D341Med (cell line): ENCODE results near the gene PTGDS.

Experiments
- DNase-seq: peaks from one replicate; pipeline ENCODE4 v3.0.0; 2012; ENCODE audit warnings: low spot score

Gene PTGDS

DNA sequence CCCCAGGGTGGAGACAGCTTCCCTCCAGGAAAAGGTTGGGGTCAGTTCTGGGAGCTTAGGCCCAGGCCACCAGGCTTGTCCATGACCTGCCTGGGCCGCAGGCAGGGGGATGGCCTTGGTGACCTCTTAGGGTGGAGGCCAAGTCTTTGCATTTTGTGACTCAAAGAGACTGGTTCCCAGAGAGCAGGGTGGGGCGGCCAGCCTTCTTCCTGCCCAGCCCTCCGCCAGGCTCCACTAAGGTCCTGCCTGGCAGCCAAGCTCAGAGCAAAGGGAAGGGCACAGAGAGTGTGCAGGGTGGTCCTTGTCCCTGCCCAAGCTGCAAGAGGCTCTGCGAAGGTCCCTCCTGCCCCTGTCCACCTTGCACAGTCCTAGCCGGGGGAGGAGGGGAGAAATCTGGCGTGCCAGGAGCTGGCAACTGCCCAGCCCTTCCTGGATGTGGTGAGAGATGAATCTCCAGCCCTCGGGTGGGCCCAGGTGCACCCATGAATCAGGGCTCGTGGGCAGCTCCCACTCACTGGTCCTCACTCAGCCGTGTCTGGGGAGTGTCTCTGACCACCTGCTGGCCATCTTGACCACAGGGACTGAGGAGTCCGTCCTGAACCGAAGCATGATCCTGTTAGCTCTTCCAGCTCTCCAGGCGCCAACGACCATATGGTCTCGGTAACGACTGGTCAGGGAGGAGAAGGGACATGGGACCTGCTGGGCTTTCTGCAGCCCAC is 2.3 kb upstream of the PTGDS start:
- DNase-seq, result no peak

DNA sequence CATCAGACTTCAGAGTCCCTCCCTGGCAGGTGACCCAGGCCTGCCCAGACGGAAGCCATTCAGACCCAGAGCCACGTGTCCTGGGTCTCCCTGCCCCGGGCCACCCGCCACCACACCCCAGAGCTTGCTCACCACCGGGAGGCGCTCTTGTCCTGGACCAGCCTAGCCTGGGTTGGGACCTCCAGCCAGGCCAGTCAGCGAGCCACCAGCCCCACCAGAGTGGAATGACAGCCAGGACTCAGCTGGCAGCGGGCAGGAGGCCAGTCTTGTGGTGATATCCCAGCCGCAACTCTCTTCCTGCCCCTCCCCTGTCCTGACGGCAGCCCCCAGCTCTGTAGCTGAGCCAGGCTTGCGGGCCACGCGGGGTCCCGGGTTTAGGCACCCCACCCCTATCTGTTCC is 1.7 kb upstream of the PTGDS start:
- DNase-seq, result no peak

- no peak for DNase-seq
These were observed 357 bp downstream of the PTGDS start for GRCh38 chr9:136977649-136978072.

- peak; percentile 87 for DNase-seq
These were observed 965 bp downstream of the PTGDS start for GRCh38 chr9:136978073-136978864.

GRCh38 chr9:136978865-136979544 is 1.7 kb downstream of the PTGDS start:
- DNase-seq, result no peak

DNA sequence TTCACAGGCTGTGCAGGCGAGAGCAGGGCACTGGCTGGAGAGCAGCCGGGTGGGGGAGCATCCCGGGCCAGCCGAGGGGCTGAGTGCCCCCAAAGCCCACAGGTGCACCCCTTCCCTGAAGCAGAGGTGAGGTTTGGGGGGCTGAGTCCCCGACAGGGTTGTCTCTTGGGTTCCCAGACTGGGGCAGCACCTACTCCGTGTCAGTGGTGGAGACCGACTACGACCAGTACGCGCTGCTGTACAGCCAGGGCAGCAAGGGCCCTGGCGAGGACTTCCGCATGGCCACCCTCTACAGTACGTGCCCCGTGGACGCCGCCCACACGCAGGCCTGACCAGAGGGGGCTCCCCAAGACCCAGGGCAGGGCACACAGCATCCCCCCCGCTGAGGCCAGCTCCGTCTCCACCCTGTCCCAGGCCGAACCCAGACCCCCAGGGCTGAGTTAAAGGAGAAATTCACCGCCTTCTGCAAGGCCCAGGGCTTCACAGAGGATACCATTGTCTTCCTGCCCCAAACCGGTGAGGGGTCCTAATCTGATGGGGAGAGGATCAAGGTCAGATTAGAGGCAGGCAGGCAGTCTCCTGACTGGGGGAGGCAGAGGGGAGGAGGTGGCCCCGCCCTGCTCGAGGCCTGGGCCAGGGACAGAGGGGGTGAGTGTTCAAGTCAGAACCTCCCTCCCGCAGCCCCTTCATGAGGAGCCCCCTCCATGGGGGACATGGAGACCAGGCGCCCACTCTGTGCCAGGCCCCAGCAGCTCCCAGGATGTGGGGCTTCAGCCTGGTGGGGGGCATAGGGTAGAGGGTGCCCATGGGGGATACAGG is 2.7 kb downstream of the PTGDS start:
- no peak for DNase-seq

DNA sequence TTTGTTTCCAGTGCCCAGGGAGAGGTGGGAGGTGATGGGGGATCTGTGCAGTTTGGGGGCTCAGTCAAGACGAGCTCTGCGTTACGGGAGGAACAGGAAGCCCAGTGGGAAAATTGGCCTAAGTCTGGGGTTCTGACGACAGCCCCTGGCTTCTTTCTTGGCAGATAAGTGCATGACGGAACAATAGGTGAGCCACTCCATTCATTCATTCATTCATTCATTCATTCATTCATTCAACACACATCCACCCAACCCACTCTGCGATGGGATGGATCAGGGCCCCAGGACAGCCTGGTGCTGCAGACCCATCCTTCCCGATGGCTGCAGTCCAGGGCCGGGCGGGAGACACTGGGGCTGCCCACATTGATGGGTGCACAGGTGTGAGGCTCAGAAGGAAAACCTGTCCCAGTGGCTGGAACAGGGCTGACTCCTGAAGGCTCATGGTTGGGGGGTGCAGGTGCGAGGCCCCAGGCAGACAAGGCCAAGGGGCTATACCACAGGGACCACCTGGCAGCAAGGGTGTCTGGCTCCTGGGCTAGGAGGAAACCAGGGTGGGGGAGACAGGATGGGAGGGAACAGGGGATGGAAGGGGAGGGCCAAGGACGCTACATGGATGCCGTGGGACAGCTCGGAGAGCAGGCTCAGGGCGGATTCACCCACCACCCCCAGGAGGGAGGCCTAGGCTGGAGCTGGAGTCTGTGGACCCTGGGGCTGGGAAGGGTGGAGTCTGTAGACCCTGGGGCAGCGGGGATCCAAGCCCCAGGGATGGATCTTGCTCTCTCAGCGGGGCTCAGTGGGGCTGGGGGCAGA is 3.6 kb downstream of the PTGDS start:
- DNase-seq, result no peak

DNA sequence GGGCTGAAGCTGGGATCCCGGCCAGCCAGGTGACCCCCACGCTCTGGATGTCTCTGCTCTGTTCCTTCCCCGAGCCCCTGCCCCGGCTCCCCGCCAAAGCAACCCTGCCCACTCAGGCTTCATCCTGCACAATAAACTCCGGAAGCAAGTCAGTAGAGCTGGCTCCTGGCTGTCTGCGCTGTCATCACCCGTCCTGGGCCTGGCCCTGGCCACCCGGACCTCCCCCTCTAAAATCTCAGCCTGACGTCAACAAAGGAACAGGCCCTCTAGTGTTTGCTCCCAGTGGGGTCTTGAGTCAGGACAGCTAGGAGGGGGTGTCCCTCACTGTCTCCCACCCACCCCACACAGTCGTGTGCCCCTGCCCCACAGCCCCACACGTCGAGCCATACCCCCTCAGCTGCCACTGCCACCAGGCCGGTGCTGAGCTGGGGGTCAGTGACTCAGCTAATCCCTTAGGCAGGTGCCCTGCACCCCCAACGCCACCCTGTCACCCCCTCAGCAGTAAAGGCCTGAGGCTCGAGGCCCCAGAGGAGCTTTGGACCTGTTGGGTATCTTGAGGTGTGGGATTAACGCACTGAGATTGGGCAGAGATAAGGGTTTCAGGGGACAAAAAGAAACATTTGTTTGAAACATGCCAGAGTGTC is 4.4 kb downstream of the PTGDS start:
- DNase-seq, result no peak

GRCh38 chr9:136982232-136983051 is 5.1 kb downstream of the PTGDS start, which contains the start of gene LCNL1:
Gene LCNL1, plus strand, starts transcription at chr9:136982993. Its CDS starts 594 bp downstream, at chr9:136983587.
- no peak for DNase-seq

DNA sequence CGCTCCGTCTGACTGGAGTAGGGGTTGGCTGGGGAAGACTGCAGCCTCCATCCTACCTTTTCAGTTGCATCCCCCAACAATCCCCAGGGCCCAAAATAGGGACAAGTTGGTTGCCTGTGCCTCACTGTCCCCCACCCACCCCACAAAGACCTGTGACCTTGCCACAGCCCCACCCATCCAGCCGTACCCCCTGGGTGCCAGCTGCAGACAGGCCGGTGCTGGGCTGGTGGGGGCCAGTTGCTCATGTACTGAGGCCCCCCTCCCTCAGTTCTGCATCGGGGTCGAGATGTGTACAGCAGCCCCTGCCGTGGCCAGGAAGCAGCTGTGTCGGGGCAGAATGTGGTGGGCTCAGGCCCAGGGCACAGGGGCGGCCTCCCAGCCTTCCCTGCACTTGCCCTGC is 5.9 kb downstream of the PTGDS start:
- no peak for DNase-seq

GRCh38 chr9:136983656-136984314 is 6.5 kb downstream of the PTGDS start:
- no peak for DNase-seq

GRCh38 chr9:136984464-136985026 is 7.2 kb downstream of the PTGDS start:
- DNase-seq, result no peak

GRCh38 chr9:136985027-136985602 is 7.8 kb downstream of the PTGDS start:
- DNase-seq, result no peak

- no peak for DNase-seq
These were observed 8.5 kb downstream of the PTGDS start for GRCh38 chr9:136985853-136986252.

- no peak for DNase-seq
These were observed 11.6 kb downstream of the PTGDS start for GRCh38 chr9:136988872-136989271.

GRCh38 chr9:136990242-136990911 is 13.1 kb downstream of the PTGDS start:
- no peak for DNase-seq

DNA sequence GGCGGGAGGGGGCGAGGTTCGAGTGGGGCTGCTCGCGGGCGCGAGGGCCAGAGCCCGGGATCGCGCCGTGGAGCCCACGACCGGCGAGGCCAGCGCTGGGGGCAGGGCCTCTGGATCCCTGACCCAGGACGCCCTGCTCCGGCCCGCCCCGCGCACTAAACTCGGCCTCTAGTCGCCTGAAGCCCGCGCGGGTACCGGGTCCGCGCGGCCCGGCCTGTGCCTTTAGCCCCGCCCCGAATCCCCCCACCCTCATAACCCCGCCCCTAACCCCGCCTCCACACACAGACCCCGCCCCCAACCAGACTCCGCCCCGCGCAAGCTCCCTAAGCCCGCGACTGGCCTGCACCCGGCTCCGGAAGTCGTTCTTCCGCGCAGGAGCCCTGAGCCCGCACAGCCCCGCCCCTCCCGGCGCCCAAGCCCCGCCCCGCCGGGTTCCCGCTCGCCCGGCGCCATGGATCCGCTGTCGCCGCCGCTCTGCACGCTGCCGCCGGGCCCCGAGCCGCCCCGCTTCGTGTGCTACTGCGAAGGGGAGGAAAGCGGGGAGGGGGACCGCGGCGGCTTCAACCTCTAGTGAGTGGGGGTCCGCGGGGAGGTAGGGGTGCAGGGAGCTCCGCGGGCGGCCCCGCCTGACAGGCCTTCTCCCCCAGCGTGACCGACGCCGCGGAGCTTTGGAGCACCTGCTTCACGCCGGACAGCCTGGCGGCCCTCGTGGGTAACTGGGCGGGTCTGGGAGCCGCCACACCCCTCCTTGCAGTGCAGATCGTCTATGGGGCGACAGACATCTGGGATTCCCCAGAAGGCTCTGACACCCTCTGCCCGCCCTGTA is 14.9 kb downstream of the PTGDS start, which contains the start of gene PAXX:
PAXX (plus strand) TSS at position 430 of the 826 bp plus-strand sequence; CDS start at position 452, 22 bp downstream.
- DNase-seq, result peak; percentile 99
